ACC112 (cell line): ENCODE results near the gene SYT7.

Experiments
- H2AFZ ChIP-seq: fragments of 200-600 bp; sonication (generic); one replicate; pipeline ENCODE4 v1.6.0; 2017; ENCODE audit warnings: antibody characterized with exemption, low read length; ENCODE audit not compliant: unreplicated experiment
- H3K27ac ChIP-seq: fragments of 200-600 bp; sonication (generic); 2 replicates; pipeline ENCODE4 v1.5.1; 2014; ENCODE audit warnings: low read depth, mild to moderate bottlenecking, antibody characterized with exemption, low read length, moderate library complexity
- H3K27me3 ChIP-seq: fragments of 200-600 bp; sonication (generic); 2 replicates; pipeline ENCODE4 v1.6.1; 2014; ENCODE audit warnings: mild to moderate bottlenecking, antibody characterized with exemption, low read length, moderate library complexity, mixed read lengths; ENCODE audit not compliant: insufficient read depth
- H3K36me3 ChIP-seq: fragments of 200-600 bp; sonication (generic); 2 replicates; pipeline ENCODE4 v1.6.1; 2016; ENCODE audit warnings: mild to moderate bottlenecking, antibody characterized with exemption, low read length, moderate library complexity, mixed read lengths; ENCODE audit not compliant: insufficient read depth
- H3K4me1 ChIP-seq: fragments of 200-600 bp; sonication (generic); one replicate; pipeline ENCODE4 v1.6.1; 2016; ENCODE audit warnings: low read length, mixed read lengths; ENCODE audit not compliant: insufficient read depth, unreplicated experiment, control insufficient read depth
- H3K4me3 ChIP-seq: fragments of 200-600 bp; sonication (generic); 2 replicates; pipeline ENCODE4 v1.5.1; 2014; ENCODE audit warnings: mild to moderate bottlenecking, low read depth, low read length
- H3K79me2 ChIP-seq: fragments of 200-600 bp; sonication (generic); one replicate; pipeline ENCODE4 v1.6.0; 2016; ENCODE audit warnings: low read length; ENCODE audit not compliant: control insufficient read depth, unreplicated experiment, insufficient read depth

The SYT7 gene

DNA sequence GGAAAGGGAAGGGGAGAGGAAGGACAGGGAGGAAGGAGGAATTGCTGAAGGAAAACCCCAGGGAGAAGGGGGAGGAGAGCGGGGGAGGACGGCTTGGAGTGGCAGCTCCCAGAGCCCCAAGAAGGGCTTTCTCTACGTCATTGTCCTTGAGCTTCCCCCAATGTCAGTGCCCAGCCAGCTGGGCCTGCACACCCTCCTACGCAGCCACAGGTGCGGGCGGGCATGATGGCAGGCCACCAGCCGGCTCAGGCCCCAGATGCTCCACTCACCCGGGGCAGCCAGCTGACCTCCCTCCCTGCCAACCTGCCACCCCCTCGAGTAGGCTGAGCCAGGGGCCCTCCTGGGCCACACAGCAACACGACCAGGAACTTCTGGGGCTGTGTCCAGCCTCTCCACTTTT lies 11.2 kb downstream of the SYT7 start:
- Histone ChIP-seq H3K4me3 (no peak overlapping the region), H3K79me2 (no peaks in the 10 kb centered on the region), H3K27ac (no peak overlapping the region), H2AFZ (no peak overlapping the region), H3K36me3 (no peaks in the 10 kb centered on the region), H3K27me3 (peaks cover 54% of the 10 kb centered on the region), H3K4me1 (no peaks in the 10 kb centered on the region)

GRCh38 chr11:61569018-61569417 lies 11.9 kb downstream of the SYT7 start:
- H3K27ac ChIP-seq, result no peak overlapping the region
- H3K4me1 ChIP-seq, result no peaks in the 10 kb centered on the region
- no peak overlapping the region for H3K4me3 ChIP-seq
- no peaks in the 10 kb centered on the region for H3K36me3 ChIP-seq
- H3K27me3 ChIP-seq, result peaks cover 58% of the 10 kb centered on the region
- no peaks in the 10 kb centered on the region for H3K79me2 ChIP-seq
- H2AFZ ChIP-seq, result no peak overlapping the region

GRCh38 chr11:61567286-61568061 lies 13.4 kb downstream of the SYT7 start:
- Histone ChIP-seq H3K27me3 (peaks cover 63% of the 10 kb centered on the region), H2AFZ (no peak overlapping the region), H3K36me3 (no peaks in the 10 kb centered on the region), H3K27ac (no peak overlapping the region), H3K79me2 (no peaks in the 10 kb centered on the region), H3K4me3 (no peak overlapping the region), H3K4me1 (no peaks in the 10 kb centered on the region)

- Histone ChIP-seq H3K27ac (no peak overlapping the region), H2AFZ (no peak overlapping the region), H3K4me1 (no peaks in the 10 kb centered on the region), H3K27me3 (peaks cover 61% of the 10 kb centered on the region), H3K4me3 (no peak overlapping the region), H3K36me3 (no peaks in the 10 kb centered on the region), H3K79me2 (no peaks in the 10 kb centered on the region)
Measured at GRCh38 chr11:61564936-61565696, 15.8 kb downstream of the SYT7 start.

DNA sequence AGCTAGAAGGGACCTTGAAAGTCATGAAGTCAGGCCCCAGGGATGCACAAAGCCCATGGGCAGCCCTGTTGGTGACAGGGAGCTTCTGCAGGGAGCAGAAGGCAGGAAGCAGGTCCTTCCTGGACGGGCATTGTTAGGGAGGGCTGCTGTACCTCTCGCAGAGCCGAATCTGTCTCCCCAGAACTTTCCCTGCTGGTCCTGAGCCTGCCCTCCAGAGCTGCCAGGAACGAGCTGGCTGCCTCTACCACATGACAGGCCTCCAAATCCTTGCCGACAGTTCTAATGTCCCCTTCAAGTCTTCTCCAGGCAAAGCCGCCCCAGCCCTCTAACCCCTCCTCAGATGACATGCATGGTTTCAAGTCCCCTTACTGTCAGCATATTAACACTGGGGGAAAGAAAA lies 20.1 kb downstream of the SYT7 start:
- Histone ChIP-seq H2AFZ (no peak overlapping the region), H3K27me3 (peaks cover 68% of the 10 kb centered on the region), H3K4me3 (no peak overlapping the region), H3K27ac (no peak overlapping the region), H3K36me3 (no peaks in the 10 kb centered on the region), H3K4me1 (no peaks in the 10 kb centered on the region), H3K79me2 (no peaks in the 10 kb centered on the region)

- peaks cover 3% of the 10 kb centered on the region for H3K4me1 ChIP-seq
- H3K36me3 ChIP-seq, result no peaks in the 10 kb centered on the region
- no peak overlapping the region for H2AFZ ChIP-seq
- H3K4me3 ChIP-seq, result no peak overlapping the region
- H3K79me2 ChIP-seq, result no peaks in the 10 kb centered on the region
- no peak overlapping the region for H3K27ac ChIP-seq
- peaks cover 78% of the 10 kb centered on the region for H3K27me3 ChIP-seq
Measured at GRCh38 chr11:61556621-61557020, 24.3 kb downstream of the SYT7 start.

GRCh38 chr11:61555978-61556377 lies 24.9 kb downstream of the SYT7 start:
- Histone ChIP-seq H3K4me1 (peaks cover 3% of the 10 kb centered on the region), H3K27ac (no peak overlapping the region), H3K79me2 (no peaks in the 10 kb centered on the region), H2AFZ (no peak overlapping the region), H3K36me3 (no peaks in the 10 kb centered on the region), H3K27me3 (peaks cover 75% of the 10 kb centered on the region), H3K4me3 (no peak overlapping the region)

DNA sequence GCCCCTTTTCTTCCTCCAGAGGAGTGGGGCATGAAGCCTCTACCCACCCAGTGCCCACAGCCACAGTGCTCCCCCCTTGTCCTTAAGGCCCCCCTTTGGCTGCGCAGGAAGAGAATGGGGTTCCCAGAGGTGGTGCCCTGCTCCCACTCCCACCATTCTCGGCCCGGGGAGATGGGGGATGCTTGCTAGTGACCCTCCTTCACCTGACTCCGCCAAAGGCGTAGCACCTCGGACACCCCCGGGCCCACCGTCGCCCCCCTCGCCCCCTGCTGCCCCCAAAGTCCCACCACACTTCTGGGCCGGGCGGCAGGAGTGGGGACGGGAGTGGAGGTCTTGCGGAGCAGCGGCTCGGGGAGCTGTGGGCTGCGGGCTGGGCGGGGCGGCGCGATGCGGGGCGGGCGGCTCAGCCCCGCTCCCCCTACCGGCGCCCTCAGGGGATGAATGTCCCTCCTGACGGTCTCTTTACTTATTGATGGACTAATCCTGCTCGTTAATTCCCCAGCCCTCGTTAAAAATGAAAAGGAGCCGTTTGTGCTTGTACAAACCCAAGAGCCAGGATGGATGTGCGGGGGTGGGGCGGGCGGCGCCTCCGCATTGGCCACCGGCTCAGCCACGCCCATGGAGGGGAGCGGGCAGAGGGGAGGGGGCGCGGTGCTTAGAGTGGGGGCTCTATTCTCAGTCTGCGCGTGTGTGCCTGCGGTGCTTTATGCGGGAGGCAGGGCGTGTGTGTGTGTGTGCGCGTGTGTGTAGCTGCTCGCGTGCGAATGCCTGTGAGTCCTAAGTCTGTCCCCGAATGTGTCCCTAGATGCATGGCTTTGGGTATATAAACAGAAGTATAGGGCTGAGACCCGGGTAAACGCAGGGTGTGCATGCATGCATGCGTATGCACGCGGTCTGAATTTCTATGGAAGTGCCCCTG lies 25.6 kb downstream of the SYT7 start:
- Histone ChIP-seq H3K4me3 (no peak overlapping the region), H2AFZ (no peak overlapping the region), H3K27ac (no peak overlapping the region), H3K79me2 (no peaks in the 10 kb centered on the region), H3K4me1 (peaks cover 3% of the 10 kb centered on the region), H3K36me3 (no peaks in the 10 kb centered on the region), H3K27me3 (peaks cover 68% of the 10 kb centered on the region)

- H3K36me3 ChIP-seq, result no peaks in the 10 kb centered on the region
- peaks cover 3% of the 10 kb centered on the region for H3K4me1 ChIP-seq
- H3K4me3 ChIP-seq, result no peak overlapping the region
- peaks cover 59% of the 10 kb centered on the region for H3K27me3 ChIP-seq
- no peaks in the 10 kb centered on the region for H3K79me2 ChIP-seq
- no peak overlapping the region for H3K27ac ChIP-seq
- H2AFZ ChIP-seq, result no peak overlapping the region
Measured at GRCh38 chr11:61554172-61554988, 26.5 kb downstream of the SYT7 start.
